LoVo (cell line): ENCODE measurements around the gene ASTN2.

ENCODE experiments used
- DNase-seq: peaks from one replicate; pipeline ENCODE4 v3.0.0-alpha.2; 2016; ENCODE audit warnings: low spot score

The ASTN2 gene

GRCh38 chr9:116806075-116806474 lies 608.8 kb downstream of the ASTN2 start:
- DNase-seq, result no peak

- DNase-seq, result no peak
These were observed 614.0 kb downstream of the ASTN2 start for GRCh38 chr9:116800885-116801284.

GRCh38 chr9:116800074-116800473 lies 614.8 kb downstream of the ASTN2 start:
- no peak for DNase-seq

- no peak for DNase-seq
These were observed 616.3 kb downstream of the ASTN2 start for GRCh38 chr9:116798521-116798920.

GRCh38 chr9:116797276-116797675 lies 617.6 kb downstream of the ASTN2 start:
- DNase-seq, result no peak

GRCh38 chr9:116796669-116797068 lies 618.2 kb downstream of the ASTN2 start:
- DNase-seq, result no peak

- no peak for DNase-seq
These were observed 619.0 kb downstream of the ASTN2 start for GRCh38 chr9:116795821-116796220.

- DNase-seq, result no peak
These were observed 622.6 kb downstream of the ASTN2 start for GRCh38 chr9:116792271-116792670.

GRCh38 chr9:116791326-116791725 lies 623.5 kb downstream of the ASTN2 start:
- DNase-seq, result no peak

- no peak for DNase-seq
These were observed 625.8 kb downstream of the ASTN2 start for GRCh38 chr9:116789081-116789480.

- DNase-seq, result no peak
These were observed 628.1 kb downstream of the ASTN2 start for GRCh38 chr9:116786737-116787136.

- DNase-seq, result no peak
These were observed 637.7 kb downstream of the ASTN2 start for GRCh38 chr9:116777116-116777515.

GRCh38 chr9:116774421-116775180 lies 640.3 kb downstream of the ASTN2 start:
- DNase-seq, result no peak

GRCh38 chr9:116767219-116767618 lies 647.6 kb downstream of the ASTN2 start:
- DNase-seq, result no peak

- DNase-seq, result no peak
These were observed 649.8 kb downstream of the ASTN2 start for GRCh38 chr9:116765011-116765410.

GRCh38 chr9:116763770-116764169 lies 651.1 kb downstream of the ASTN2 start:
- DNase-seq, result no peak

GRCh38 chr9:116760636-116761035 lies 654.2 kb downstream of the ASTN2 start:
- no peak for DNase-seq

GRCh38 chr9:116757030-116757429 lies 657.8 kb downstream of the ASTN2 start:
- no peak for DNase-seq

GRCh38 chr9:116753389-116753788 lies 661.5 kb downstream of the ASTN2 start:
- no peak for DNase-seq

- no peak for DNase-seq
These were observed 664.3 kb downstream of the ASTN2 start for GRCh38 chr9:116750510-116750909.

GRCh38 chr9:116749772-116750171 lies 665.1 kb downstream of the ASTN2 start:
- no peak for DNase-seq

GRCh38 chr9:116749176-116749575 lies 665.7 kb downstream of the ASTN2 start:
- no peak for DNase-seq

GRCh38 chr9:116741742-116742141 lies 673.1 kb downstream of the ASTN2 start:
- no peak for DNase-seq

GRCh38 chr9:116741086-116741740 lies 673.6 kb downstream of the ASTN2 start:
- no peak for DNase-seq
